GM21825 (cell line): Measurements from ENCODE around the gene DNAJC16.

ENCODE experiments used
- ATAC-seq: cut with Tn5 transposase; IDR thresholded peaks from one replicate; pipeline ENCODE4 v1.9.1; 2021; ENCODE audit warnings: mild to moderate bottlenecking, moderate library complexity; ENCODE audit not compliant: unreplicated experiment

DNAJC16 gene

DNA sequence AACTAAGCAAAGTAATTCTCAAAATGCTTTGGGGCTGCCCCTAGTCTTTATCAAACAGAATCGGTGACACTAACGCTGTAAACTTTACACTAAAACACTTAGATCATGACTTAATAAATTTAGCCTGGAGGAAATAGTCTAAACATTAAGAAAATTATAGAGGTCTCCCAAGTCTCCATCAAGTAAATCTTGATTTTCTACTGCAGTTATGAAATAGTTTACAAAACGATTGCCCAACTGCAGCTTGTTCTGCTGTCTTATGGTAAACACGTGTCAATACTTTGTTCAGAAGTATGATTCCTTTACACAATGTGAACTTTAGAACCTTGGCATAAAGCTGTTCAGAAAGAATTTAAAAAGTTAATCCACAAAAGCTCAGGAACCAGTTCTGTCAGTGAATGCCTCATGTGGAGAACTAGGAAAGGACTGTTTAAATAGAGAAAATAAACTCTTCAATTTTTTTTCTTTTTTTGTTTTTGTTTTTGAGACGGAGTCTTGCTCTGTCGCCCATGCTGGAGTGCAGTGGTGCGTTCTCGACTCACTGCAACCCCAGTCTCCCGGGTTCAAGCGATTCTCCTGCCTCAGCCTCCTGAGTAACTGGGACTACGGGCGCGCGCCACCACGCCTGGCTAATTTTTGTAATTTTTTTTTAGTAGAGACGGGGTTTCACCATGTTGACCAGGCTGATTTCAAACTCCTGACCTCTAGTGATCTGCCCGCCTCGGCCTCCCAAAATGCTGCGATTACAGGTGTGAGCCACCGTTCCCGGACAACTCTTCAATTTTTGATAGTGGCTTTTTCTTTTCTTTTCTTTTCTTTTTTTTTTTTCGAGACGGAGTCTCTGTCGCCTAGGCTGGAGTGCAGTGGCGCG lies 92.2 kb downstream of the DNAJC16 start:
- ATAC-seq, result no peak

DNA sequence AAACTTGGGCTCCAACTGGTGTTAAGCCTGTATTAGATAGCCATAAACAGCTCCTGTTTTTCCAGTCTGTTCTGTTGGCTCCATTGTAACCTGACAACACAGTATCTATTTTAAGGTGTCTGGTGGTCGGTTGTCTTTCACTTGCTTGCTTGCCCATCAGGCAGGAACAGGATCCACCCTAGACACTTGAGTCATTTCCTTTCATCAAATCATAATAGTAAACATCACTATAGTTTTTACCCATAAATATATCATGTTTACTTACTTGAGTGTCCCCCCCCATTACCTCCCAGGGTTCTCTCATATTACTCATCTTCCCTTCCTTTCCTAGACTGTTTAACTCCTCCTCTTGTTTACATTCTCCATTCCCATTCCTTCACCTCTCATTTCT lies 93.5 kb downstream of the DNAJC16 start:
- ATAC-seq, result no peak

DNA sequence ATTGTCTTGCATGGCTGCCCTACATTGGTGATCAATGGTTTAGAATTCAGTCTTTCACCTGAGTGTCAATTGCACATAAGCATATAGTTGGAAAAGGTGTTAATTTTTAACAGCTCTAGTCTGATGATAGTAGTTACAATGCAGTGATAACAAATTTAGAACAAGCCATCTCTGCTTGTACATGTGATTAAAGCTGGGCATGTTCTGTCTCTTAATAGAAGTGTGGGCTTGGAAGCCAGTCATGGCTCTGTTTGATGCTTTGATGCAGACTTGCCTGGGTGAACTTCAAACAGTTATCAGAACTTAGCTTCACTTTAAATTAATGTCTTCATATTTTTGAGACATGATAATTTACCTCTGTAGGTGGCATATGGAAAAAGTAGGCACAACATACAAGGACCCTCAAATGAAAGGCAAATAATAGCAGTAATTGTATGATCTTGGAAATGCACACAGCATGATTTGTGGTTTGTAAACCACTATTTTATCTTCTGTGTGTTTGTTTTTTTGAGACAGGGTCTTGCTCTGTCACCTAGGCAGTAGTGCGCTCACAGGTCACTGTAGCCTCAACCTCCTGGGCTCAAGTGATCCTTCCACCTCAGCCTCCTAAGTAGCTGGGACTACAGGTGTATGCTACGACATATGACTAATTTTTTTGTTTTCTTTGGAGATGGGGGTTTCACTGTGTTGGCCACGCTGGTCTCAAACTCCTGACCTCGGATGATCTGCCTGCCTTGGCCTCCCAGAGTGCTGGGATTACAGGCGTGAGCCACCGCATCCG lies 94.4 kb downstream of the DNAJC16 start:
- no peak for ATAC-seq

DNA sequence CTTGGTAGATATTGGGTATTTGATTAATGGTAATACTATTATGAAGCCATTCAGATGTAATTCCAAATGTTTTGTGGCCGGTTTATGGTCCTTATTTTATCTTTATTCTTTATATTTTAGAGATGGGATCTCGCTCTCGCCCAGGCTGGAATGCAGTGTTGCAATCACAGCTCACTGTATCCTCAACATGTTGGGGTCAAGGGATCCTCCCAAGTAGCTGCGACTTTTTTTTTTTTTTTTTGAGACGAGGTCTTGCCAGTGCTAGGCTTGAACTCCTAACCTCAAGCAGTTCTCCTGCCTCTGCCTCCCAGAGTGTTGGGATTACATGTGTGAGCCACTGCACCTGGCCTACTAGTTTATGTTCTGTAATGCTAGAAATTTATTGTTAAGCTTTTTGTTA lies 95.3 kb downstream of the DNAJC16 start:
- no peak for ATAC-seq

DNA sequence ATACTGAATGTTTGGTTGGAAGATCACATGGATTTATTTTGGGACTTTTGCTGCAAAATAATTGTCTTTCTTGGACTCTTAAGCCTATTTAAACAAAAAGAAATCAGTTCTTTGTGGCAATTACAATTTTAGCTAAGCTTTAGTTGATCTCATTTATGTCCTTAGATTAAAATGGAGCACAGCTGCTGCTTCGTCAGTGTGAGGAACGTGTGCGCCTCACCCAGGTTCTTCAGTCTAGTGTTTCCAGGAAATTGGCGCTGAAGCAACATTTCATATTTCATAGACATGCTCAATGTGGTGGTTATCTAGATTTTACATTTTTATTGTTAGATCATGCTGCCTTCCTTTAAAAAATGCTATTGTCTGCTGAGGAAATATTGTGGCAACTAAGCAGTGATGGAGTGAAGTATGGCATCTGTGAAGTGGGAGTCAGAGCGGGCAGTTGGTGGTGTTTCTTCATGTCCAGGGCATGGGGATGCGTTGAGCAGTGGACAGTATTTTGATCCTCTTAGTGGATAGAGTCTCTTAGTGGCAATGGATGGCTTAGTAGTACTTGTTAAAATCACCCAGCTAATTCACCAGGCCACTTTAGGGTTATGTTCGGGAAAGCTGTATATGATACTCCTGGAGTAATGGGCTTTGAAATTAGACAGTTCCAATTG lies 96.2 kb downstream of the DNAJC16 start:
- ATAC-seq, result no peak

DNA sequence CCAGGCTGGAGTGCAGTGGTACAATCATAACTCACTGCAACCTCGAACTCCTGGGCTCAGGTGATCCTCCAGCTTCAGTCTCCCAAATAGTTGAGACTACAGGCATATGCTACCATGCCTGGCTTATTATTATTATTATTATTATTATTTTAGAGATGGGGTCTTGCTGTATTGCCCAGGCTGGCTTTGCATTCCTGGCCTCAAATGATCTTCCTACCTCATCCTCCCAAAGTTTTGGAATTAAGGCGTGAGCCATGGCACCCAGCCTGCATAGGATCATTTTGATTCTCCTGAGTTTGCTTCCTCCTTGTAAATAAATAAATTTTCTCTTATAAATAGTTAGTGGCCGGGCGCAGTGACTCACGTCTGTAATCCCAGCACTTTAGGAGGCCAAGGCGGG lies 96.8 kb downstream of the DNAJC16 start:
- no peak for ATAC-seq

DNA sequence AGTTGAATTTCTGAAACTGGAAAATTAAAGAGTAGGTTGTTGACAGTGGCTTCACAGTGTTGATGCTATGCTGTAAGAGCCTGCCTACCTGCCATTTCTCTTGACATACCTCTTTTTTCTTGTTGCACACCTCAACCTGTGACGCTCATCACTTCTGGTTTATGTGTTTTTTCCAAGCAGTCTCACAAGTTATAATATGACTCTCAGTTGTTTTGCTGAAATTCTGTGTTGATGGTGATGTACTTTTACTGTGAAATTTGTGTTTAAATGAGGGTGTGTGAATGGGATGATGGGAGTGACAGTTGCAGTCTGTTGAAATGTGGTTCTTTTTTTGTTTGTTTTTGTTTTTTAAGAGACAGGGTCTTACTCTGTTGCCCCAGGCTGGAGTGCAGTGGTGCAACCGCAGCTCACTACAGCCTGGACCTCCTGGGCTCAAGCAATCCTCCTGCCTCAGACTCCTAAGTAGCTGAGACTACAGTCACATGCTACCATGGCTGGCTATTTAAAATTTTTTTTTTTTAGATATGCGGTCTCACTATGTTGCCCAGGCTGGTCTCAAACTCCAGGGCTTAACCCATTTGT lies 97.6 kb downstream of the DNAJC16 start:
- no peak for ATAC-seq

DNA sequence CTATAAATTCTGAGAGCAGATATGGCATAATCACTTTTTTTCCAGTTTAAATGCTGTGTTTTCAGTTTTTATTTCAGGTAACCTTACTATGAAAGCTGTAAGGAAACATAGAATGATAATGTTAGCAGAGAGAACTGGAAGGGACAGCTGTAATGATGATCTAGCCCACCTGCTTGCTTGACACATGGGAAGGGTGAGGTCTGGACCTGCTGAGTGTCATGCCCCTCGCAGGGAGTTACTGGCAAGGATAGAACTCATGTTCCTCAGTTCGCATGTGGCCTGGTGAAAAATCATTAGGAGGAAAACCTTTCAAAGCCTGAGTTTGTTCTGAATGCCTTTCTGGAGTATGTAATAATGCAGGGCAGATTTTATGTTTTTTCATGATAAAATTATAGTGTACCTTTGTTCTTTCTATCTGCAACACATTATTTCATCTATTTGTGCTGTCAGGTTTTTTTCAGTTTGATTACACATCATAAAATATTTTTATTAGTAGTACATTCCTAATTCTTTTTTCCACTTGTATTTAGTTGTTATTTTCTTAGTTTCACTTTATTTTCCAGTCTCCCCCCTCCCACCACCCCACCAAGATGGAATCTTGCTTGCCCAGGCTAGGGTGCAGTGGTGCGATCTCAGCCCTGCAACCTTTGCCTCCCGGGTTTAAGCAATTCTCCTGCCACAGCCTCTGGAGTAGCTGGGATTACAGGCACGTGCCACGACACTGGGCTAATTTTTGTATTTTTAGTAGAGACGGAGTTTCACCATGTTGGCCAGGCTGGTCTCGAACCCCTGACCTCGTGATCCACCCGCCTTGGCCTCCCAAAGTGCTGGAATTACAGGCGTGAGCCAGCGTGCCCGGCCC lies 98.6 kb downstream of the DNAJC16 start:
- no peak for ATAC-seq
